DMS153 treated with DMSO at 0.1 percent for 48 hours (cell line): ENCODE measurements around the gene CBFA2T3.

Source experiments
- DNase-seq: peaks from one replicate; lab custom pipeline; 2025; ENCODE audit not compliant: unreplicated experiment; lab: John Stamatoyannopoulos, UW

CBFA2T3 gene

GRCh38 chr16:88977812-88978607, 1.0 kb upstream of the CBFA2T3 start:
- no peak for DNase-seq

- DNase-seq, result no peak
Observed at GRCh38 chr16:88976366-88977017, 515 bp downstream of the CBFA2T3 start.

DNA sequence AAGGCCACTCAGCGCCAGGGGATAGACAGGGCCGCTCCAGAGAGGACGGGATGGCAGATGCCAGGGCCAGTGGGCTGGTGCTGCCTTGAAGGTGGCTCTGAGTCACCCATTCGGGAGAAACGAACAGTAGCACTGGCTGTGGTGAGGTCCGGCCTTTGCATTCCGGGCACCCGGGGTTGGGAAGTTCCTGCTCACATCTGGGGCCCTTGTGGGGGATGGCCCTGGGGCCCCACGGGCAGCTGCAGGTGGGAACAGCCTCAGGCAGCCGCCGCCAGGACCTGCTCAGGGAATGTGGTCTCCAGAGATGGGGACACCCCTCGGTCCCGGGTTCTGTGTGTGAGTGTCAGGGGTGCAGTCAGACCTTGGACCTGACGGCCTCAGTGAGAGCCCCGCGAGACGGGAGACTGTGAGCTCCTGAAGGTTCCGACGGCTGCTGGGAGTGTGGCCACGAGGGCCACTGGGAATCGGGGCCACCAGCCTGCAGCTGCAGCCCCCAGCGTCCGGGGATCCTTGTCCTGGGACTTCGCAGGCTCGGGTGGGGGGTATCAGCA, 1.4 kb downstream of the CBFA2T3 start:
- DNase-seq, result no peak

- no peak for DNase-seq
Observed at GRCh38 chr16:88974916-88975215, 2.1 kb downstream of the CBFA2T3 start.

- no peak for DNase-seq
Observed at GRCh38 chr16:88974080-88974915, 2.7 kb downstream of the CBFA2T3 start.

GRCh38 chr16:88973415-88974050, 3.5 kb downstream of the CBFA2T3 start:
- DNase-seq, result no peak

DNA sequence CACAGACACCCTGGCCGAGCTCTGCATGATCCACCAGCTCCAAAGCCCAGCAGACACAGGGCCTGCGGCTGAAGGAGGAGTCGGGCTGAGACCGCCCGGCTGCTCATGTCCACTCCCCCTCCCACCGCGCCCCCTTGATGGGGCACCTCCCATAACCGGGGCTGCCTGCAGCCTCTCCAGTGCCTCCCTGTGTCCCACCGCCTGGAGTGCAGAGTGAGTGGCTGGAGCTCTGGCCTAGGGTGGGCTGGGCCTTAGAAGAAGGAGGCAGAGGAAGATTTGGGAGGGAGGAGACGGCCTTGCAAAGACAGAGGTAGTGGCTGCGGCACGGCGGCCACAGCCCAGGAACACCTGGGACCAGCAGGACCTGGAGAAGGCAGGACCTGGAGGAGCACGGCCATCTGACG, 4.0 kb downstream of the CBFA2T3 start:
- no peak for DNase-seq

GRCh38 chr16:88972349-88972748, 4.7 kb downstream of the CBFA2T3 start:
- DNase-seq, result no peak

- DNase-seq, result no peak
Observed at GRCh38 chr16:88971371-88972097, 5.5 kb downstream of the CBFA2T3 start.

DNA sequence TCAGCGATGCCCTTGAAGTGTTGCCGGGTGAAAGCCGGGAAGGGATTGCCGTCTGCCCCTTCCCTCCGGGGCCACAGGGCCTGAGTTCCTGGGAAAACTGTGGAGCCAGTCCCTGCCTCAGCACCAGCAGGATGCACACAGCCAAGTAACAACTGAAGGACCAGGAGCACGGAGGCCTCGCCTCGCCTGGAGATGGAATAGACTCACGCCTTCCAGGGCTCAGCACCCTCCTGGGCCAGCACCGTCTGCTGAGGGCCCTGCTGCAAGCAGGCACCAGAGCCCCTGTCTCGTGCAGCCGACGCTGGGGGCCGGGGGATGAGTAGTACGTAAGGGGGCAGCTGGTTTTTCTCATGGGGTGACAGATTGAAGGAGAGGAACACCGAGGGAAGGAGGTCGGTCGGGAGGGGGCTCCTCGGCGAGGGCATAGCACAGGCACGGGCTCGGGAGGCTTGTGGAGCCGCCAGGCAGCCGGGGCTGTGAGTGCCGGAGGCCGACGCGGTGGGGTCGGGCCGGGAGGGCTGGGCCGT, 6.4 kb downstream of the CBFA2T3 start:
- DNase-seq, result no peak

DNA sequence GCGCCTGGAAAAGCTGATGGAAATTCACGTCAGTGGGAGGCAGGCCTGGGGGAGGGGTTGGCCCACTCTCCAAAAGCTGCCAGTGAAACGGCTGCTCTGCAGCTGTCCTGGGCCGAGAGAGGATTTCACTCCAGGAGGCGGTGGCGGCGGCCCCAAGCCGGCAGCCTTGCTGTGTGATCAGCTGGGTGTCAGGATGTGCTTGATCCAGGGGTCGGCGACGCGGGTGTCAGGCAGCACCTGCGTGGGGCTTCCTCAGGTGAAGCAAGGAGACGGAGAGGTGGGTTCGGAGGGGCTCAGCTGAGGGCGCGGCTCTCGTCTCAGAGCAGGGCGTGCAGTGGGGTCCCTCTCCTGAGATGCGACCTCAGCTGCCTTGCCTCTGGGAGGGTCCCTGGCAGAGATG, 7.0 kb downstream of the CBFA2T3 start:
- no peak for DNase-seq

GRCh38 chr16:88969361-88969831, 7.6 kb downstream of the CBFA2T3 start:
- no peak for DNase-seq

DNA sequence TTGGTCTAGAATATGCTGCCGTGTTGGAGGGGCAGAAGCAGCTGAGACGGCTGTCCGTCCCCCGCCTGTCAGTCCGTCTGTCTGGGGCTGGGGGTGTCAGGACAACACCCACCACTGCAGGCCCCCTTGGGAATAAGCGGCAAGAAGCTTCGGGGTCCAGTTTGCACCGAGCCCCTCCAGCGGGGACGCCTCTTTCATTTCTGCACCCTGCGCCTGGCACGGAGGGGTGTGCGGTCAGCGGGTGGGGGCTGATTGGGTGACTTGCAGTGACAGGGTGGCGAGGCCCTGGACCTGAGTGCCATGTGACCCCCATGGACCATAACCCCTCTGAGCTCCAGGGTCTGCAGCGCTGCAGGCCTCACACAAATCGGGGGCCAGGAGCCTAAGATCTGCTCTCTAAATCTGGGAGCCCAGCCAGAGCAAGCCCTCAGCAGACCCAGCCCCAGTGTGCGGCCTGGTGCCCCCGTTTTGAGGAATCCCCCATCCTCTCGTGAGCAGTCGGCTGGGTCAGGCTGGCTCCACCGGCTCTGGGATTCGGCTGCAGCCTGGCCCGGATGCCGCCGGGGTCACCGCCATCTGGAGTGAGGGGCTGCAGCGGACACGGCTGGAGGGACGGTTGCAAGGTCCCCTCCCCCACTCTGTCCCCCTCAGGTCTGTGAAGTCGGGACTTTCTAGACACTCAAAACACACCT, 8.3 kb downstream of the CBFA2T3 start:
- DNase-seq, result no peak

DNA sequence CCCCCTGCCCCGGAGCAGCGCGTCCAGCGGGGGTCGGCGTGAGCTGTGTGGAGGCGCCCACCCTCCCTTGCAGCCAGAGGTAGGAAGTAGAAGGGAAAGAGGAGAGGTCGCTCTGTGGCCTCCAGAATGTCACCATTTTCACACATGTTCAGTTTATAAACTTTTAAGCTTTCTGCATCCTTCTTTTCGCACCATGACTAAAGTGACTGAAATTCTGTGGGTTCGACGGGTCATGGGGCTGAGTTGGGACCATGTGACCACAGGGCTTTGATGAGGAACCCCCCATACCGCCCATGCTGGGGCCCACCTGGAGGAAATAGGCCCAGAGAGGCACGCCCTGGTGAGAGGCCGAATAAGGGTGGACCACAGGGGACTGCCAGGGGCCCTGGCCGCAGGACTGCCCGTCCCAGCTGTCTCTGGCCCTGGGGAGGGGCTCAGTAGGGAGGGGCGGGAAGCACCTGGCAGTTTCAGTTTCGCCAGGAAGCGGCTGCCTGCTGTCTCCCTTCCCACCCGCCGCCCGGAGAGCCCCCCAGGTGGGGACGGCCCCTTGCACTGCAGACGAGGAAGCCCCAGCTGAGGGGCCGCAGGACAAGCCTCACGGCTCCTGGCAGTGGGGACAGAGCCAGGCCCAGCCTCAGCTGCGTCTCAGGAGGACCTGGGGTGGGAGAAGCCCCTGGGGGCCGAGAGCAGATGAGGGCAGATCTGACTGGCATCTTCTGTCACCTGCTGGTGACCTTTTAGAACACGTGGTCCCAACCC, 9.0 kb downstream of the CBFA2T3 start:
- DNase-seq, result no peak

DNA sequence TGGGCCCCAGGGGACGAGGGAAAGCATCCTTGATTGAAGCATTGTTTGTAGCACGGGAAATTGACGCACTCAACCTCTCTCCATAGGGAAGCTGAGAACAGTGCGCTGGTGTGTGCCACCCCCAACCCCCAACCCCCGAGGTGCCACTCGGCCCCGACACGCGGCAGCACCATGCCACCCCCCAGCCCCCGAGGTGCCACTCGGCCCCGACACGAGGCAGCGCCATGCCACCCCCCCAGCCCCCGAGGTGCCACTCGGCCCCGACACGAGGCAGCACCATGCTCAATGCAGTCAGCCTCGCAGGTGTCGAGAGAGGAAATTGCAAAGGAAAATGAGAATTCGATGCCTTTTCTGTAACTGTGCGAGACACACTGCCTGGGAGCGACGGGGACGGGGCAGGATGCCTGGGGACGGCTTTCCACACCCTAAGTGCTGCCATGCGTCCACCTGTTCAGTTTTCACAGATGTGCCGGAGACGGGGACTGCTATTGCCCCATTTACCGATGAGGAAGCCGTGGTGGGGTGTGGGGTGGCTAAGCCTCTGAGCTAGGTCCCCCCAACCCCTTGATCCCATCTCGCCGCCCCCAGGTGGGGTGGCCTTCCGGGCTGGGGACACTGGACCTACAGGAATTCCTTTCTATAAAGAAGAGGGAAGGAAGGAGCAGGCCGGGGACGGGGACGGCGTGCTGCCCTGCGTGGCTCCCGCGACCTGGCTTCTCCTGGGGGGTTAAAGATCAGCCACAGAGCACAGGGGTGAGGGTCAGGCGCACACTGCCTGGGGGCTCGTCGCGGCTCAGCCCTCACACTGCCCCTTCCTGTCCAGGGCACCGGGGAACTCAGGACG, 9.8 kb downstream of the CBFA2T3 start:
- DNase-seq, result no peak

- no peak for DNase-seq
Observed at GRCh38 chr16:88965826-88966480, 11.1 kb downstream of the CBFA2T3 start.

DNA sequence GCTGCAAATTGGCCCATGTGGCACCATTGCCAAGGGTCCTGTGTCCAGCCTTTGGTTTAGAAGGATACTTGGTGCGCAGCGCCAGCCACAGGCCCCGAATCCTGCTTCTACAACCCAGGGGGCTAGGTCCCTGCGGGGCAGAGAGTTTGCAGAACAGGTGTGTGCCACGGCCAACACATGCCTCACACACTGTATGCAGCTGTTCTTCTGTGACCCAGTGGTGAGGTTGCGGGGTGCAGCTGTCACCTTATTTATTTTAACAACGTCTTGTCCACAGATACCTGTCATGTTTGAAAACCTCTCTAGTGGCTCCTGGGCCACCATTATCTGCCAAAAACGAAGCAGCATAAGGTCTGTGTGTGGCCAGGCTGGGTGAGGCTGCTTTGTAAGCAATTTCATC, 11.6 kb downstream of the CBFA2T3 start:
- DNase-seq, result no peak
